Vagina (tissue), 2 donors: ENCODE data around the gene TOPBP1.

Experiments
- POLR2A ChIP-seq, 2 donors: fragments of 450-650 bp; IDR thresholded peaks; one replicate each; pipeline ENCODE4 v1.6.1; 2017; ENCODE audit warnings: antibody characterized with exemption in 2 of 2, mild to moderate bottlenecking in 2 of 2, moderate library complexity in 2 of 2
- TF ChIP-seq, protein P1 (sequence below), 3 experiments: fragments of 450-650 bp in 2 of 3; fragments of 200-600 bp in 1 of 3; sonication (generic) in 1 of 3; IDR thresholded peaks; one replicate each; pipeline ENCODE4 v1.5.1; 2017 to 2019; ENCODE audit warnings: antibody characterized with exemption in 3 of 3, mild to moderate bottlenecking in 2 of 3, moderate library complexity in 2 of 3

GRCh38 chr3:133572158-133573053 is 89.3 kb downstream of the TOPBP1 start:
- TF ChIP-seq, protein P1, sequence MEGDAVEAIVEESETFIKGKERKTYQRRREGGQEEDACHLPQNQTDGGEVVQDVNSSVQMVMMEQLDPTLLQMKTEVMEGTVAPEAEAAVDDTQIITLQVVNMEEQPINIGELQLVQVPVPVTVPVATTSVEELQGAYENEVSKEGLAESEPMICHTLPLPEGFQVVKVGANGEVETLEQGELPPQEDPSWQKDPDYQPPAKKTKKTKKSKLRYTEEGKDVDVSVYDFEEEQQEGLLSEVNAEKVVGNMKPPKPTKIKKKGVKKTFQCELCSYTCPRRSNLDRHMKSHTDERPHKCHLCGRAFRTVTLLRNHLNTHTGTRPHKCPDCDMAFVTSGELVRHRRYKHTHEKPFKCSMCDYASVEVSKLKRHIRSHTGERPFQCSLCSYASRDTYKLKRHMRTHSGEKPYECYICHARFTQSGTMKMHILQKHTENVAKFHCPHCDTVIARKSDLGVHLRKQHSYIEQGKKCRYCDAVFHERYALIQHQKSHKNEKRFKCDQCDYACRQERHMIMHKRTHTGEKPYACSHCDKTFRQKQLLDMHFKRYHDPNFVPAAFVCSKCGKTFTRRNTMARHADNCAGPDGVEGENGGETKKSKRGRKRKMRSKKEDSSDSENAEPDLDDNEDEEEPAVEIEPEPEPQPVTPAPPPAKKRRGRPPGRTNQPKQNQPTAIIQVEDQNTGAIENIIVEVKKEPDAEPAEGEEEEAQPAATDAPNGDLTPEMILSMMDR (IDR thresholded peaks at IDR 0.05): no peak
- TF ChIP-seq POLR2A (IDR thresholded peaks at IDR 0.05): no peak
